LNCaP clone FGC (cell line): ENCODE results near the gene RBM19.

Source experiments
- DNase-seq: peaks from one replicate; pipeline ENCODE4 v3.0.0-alpha.2; 2011; ENCODE audit warnings: low read depth
- H3K4me3 ChIP-seq: 2 replicates; pipeline ENCODE4 v1.5.1; 2011; ENCODE audit warnings: mild to moderate bottlenecking, low read depth, low read length, control low read depth
- CTCF ChIP-seq: IDR thresholded peaks from 2 replicates; pipeline ENCODE4 v1.5.1; 2012; ENCODE audit warnings: mild to moderate bottlenecking; ENCODE audit not compliant: control insufficient read depth, insufficient read depth; ENCODE audit errors: extremely low read depth

Gene RBM19

DNA sequence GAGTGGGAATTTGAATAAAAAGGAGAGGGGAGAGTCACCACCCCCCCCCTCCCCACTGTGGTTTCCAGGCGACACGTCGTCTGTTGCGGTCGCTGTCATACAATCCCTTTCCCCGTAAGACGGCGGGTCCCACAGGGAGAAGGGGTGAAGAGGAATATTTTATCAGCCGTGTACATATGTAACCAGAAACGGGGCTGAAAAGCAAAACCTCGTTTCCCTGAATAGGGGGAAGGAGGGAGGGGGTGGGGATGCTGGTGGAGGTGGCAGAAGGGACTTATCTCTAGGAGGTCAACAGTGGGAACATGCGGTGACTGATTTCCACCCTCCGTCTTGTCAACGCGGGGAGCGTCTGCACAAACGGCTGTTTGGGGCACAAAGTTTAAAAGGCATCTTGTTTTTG, 171.4 kb downstream of the RBM19 start:
- DNase-seq: no peak
- no peak overlapping the region for H3K4me3 ChIP-seq
- TF ChIP-seq CTCF: no peak

GRCh38 chr12:113793250-113793649, 172.9 kb downstream of the RBM19 start:
- DNase-seq: no peak
- H3K4me3 ChIP-seq: no peak overlapping the region
- no peak for TF ChIP-seq CTCF

DNA sequence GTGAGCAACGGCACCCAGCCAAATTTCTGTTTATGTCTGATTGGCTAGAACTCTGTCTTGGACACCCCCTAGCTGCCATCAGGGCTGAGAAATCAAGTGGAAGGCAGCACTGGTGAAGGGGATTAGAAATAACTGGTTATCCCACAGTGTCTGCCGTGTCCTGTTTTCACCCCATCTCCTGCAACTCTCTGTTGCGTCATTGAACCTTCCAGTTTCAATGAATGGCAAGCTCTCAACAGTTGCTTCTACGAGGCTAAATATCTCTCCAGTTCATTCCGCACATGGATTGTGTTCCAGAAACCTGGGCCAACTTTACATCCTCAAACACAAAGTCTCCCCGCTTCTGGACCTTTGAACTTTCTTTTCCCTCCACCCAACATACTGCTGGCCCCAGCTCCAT, 173.7 kb downstream of the RBM19 start:
- TF ChIP-seq CTCF: no peak
- DNase-seq: no peak
- H3K4me3 ChIP-seq: no peak overlapping the region

DNA sequence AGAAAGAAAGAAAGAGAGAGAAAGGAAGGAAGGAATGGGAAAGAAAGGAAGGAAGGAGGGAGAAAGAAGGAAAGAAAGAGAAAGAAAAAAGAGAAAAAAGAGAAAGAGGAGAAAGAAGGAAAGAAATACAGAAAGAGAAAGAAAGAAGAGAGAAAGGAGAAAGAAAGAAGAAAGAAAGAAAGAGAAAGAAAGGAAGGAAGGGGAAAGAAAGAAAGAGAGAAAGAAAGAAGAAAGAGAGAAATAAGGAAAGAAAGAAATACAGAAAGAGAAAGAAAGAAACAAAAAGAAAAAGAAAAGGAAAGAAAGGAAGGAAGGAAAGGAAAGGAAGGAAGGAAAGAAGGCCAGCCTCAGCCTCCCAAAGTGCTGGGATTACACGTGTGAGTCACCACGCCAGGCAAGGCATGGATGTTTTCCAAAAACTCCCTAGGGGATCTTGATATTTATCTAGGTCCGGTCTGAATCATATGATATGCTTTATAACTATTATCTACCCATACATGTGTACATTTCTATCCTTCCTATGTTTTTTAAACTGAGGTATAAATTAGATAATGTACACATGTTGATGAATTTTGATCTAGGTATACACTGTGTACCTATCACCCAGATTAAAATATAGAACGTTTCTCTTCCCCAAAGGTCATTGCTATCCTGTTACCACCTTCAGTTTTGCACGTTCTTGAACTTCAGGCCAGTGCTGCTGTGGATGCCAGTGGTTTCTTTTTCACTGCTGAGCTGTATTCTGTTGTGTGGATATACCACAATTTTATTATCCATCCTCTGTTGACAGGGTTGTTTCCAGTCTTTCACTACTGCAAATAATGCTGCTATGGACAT, 177.9 kb downstream of the RBM19 start:
- DNase-seq: no peak
- no peak for TF ChIP-seq CTCF
- no peak overlapping the region for H3K4me3 ChIP-seq

GRCh38 chr12:113786107-113786506, 180.0 kb downstream of the RBM19 start:
- no peak overlapping the region for H3K4me3 ChIP-seq
- no peak for TF ChIP-seq CTCF
- DNase-seq: no peak

- DNase-seq: no peak
- TF ChIP-seq CTCF: no peak
- H3K4me3 ChIP-seq: no peak overlapping the region
These were observed 182.3 kb downstream of the RBM19 start for GRCh38 chr12:113783811-113784210.

- DNase-seq: no peak
- TF ChIP-seq CTCF: no peak
- no peak overlapping the region for H3K4me3 ChIP-seq
These were observed 183.3 kb downstream of the RBM19 start for GRCh38 chr12:113782873-113783272.
